Prostate gland (tissue), 2 donors: Measurements from ENCODE around the gene MKNK2.
"Not testable (repeated sequence)": the region's sequence is repeated elsewhere in the genome, so short reads cannot be mapped to it uniquely, and the experiment has no call there.

ENCODE experiments used
- POLR2A ChIP-seq: fragments of 450-650 bp; IDR thresholded peaks from one replicate; pipeline ENCODE4 v1.6.1; 2016; ENCODE audit warnings: antibody characterized with exemption, mild to moderate bottlenecking
- TF ChIP-seq, protein P1 (sequence below), 4 experiments: fragments of 200-600 bp in 2 of 4; fragments of 450-650 bp in 2 of 4; sonication (generic) in 2 of 4; IDR thresholded peaks; 1 replicate in 3 of 4; 2 replicates in 1 of 4; pipeline ENCODE4 v1.5.1; 2016 to 2019; ENCODE audit warnings: antibody characterized with exemption in 4 of 4, mild to moderate bottlenecking in 2 of 4, moderate library complexity in 2 of 4

DNA sequence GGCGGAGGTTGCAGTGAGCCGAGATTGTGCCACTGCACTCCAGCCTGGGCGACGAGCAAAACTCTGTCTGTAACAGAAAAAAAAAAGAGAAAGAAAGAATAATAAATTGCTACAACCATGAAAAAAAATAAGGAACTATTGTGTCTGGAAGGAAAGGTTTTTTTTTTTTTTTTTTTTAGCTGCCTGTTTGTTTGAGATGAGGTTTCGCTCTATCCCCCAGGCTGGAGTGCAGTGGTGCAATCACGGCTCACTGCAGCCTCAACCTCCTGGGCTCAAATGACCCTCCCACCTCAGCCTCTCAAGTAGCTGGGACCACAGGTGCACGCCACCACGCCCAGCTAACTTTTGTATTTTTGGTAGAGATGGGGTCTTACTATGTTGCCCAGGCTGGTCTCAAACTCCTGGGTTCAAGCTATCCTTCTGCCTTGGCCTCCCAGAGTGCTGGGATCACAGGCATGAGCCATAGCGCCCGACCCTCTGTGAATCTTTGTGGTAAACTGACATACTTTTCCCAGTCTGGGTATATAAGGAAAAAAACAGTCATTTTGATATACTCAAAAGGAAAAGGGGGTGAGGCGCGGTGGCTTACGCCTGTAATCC is 41.0 kb upstream of the MKNK2 start:
- not testable (repeated sequence) for TF ChIP-seq POLR2A
- TF ChIP-seq, protein P1, sequence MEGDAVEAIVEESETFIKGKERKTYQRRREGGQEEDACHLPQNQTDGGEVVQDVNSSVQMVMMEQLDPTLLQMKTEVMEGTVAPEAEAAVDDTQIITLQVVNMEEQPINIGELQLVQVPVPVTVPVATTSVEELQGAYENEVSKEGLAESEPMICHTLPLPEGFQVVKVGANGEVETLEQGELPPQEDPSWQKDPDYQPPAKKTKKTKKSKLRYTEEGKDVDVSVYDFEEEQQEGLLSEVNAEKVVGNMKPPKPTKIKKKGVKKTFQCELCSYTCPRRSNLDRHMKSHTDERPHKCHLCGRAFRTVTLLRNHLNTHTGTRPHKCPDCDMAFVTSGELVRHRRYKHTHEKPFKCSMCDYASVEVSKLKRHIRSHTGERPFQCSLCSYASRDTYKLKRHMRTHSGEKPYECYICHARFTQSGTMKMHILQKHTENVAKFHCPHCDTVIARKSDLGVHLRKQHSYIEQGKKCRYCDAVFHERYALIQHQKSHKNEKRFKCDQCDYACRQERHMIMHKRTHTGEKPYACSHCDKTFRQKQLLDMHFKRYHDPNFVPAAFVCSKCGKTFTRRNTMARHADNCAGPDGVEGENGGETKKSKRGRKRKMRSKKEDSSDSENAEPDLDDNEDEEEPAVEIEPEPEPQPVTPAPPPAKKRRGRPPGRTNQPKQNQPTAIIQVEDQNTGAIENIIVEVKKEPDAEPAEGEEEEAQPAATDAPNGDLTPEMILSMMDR (IDR thresholded peaks at IDR 0.05), result not testable (repeated sequence)
